Activated T-cell treated with anti-CD3 and anti-CD28 coated beads, Interleukin-2, amount 50 U/mL, for 4 hours (primary cell): ENCODE measurements around the gene SLC44A5. TPM values are rescaled to one million over a fixed set of nuclear protein-coding genes. Genes with fewer than 3 reads are reported as not detected.
"Not testable (repeated sequence)": the region's sequence is repeated elsewhere in the genome, so short reads cannot be mapped to it uniquely, and the experiment has no call there.

ENCODE experiments used
- ATAC-seq, 2 donors: fragments of 200-7000 bp; cut with Tn5 transposase; one replicate each; pipeline ENCODE4 v1.10.0; 2021
- DNase-seq: peaks from one replicate; pipeline ENCODE4 v3.0.0-alpha.2; 2020
- H3K27me3 Mint-ChIP-seq: one replicate; pipeline ENCODE4 v1.8.0; 2021; ENCODE audit warnings: low read depth, mixed read lengths
- H3K36me3 Mint-ChIP-seq: one replicate; pipeline ENCODE4 v1.8.0; 2022; ENCODE audit warnings: mixed read lengths; ENCODE audit not compliant: insufficient read depth
- H3K4me1 Mint-ChIP-seq: one replicate; pipeline ENCODE4 v1.8.0; 2021; ENCODE audit warnings: low read depth, mixed read lengths
- H3K4me3 Mint-ChIP-seq: one replicate; pipeline ENCODE4 v1.8.0; 2021; ENCODE audit warnings: mild to moderate bottlenecking, moderate library complexity, mixed read lengths
- H3K9me3 Mint-ChIP-seq: one replicate; pipeline ENCODE4 v1.8.0; 2021; ENCODE audit warnings: mixed read lengths
- total RNA-seq, 3 donors: library from RNA; stranded (reverse); gene quantifications; one replicate each; pipeline ENCODE4 v1.2.1, GENCODE V29; 2021

The SLC44A5 gene
- total RNA-seq, 3 donors from 2014 or later: 0.16 TPM; not detected in 2

DNA sequence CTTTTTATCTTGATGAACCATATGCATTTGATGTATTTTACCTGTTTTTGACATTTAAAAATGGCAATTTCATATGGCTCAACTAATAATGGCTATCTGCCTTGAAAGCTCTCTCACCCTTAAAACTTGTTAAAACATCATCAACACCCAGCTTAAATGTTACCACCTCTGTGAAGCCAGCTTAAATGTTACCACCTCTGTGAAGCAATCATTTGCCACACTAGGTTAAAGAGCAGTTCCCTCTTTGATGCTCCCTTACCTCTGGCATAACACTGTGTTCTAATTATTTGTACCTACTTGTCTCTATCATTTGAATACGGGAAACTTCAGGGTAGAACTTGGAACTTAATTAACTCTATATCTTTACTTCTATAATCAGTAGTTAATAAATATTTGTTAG lies 294.7 kb downstream of the SLC44A5 start:
- DNase-seq: no peak
- Mint-ChIP-seq H3K36me3 (no peaks in the 10 kb centered on the region), H3K9me3 (no peaks in the 10 kb centered on the region), H3K27me3 (no peaks in the 10 kb centered on the region), H3K4me1 (no peaks in the 10 kb centered on the region), H3K4me3 (no peak overlapping the region)
- no peak for ATAC-seq

DNA sequence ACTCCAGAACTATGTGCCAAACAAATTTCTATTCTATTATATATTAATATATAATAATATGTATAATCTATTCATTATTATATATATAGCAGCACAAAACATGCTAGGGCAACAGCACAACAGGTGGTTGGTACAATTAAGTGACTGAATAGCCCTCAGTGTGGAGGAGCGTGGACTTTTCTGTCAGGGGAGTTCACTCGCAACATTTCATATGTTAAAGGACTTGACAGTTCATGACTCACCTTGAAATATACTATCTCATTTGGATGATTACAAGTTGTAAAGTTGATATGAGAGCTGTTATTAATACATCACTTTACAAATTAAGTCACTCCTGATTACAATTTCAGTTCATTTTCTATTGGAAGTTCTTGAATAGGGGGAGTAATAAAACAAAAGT lies 298.3 kb downstream of the SLC44A5 start:
- Mint-ChIP-seq H3K36me3 (no peaks in the 10 kb centered on the region), H3K4me3 (no peak overlapping the region), H3K27me3 (no peaks in the 10 kb centered on the region), H3K4me1 (peaks cover 2% of the 10 kb centered on the region), H3K9me3 (no peaks in the 10 kb centered on the region)
- ATAC-seq: no peak
- DNase-seq: no peak

DNA sequence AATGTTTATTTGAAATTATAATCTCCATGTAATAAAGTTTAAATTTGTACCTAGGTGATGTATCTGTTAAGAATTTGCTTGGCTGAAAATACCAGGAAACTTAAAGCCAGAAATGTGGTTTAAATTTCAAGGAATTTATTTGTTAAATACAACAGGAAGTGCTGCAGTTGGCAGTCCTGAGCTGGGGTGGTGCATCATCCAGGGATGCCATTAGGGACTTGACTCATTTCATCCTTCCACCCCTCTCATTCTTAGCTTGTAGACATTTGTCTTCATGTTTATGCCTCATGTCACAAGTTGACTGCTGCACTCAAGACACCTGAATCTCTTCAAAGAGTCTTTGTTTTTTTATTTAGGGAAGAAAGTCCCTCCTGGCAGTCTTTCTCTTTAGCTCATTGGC lies 300.8 kb downstream of the SLC44A5 start:
- Mint-ChIP-seq H3K27me3 (no peaks in the 10 kb centered on the region), H3K36me3 (no peaks in the 10 kb centered on the region), H3K9me3 (no peaks in the 10 kb centered on the region), H3K4me1 (peaks cover 2% of the 10 kb centered on the region), H3K4me3 (no peak overlapping the region)
- ATAC-seq (no peak), DNase-seq (no peak)

DNA sequence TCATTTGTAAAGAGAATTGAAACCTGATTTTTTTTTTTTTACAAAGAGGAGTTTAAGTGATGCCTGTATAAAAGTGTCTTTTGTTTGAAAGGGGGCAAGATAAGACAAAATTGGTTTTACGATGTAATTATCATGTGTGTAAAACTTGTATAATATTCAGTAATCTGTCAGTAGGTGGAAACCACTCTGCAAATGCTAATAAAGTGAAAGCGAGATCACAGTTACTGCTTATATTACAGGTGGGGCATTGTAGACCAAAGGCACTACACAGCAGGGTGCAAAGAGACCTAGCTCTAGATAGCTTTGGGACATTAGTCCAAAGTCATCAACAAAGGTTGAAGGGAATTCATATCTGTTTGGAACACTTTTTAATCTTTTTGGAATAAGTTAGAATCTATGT lies 302.5 kb downstream of the SLC44A5 start:
- DNase-seq: no peak
- Mint-ChIP-seq H3K9me3 (no peaks in the 10 kb centered on the region), H3K4me1 (peaks cover 2% of the 10 kb centered on the region), H3K4me3 (no peak overlapping the region), H3K27me3 (no peaks in the 10 kb centered on the region), H3K36me3 (no peaks in the 10 kb centered on the region)
- ATAC-seq: no peak

DNA sequence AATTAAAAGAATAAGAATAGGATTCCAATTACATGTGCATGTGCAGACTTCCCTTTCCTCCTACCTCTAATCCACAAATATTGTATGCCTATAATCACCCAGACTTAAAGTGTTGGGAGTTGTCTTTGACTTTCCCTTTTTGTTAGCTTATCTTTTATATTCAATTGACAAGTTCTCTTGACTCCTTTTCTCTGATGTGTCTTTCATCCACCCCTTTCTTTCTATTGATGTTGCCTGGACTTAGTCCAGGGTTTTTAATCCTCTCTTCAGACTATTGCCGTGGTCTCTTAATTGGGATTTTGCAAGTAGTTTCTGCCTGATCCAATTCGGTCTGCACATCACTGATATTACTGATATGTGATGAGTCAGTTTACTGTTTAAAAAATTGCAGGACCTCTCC lies 305.9 kb downstream of the SLC44A5 start:
- H3K4me1 Mint-ChIP-seq: no peaks in the 10 kb centered on the region
- H3K4me3 Mint-ChIP-seq: no peak overlapping the region
- DNase-seq (no peak), ATAC-seq (no peak)
- no peaks in the 10 kb centered on the region for H3K36me3 Mint-ChIP-seq
- no peaks in the 10 kb centered on the region for H3K27me3 Mint-ChIP-seq
- no peaks in the 10 kb centered on the region for H3K9me3 Mint-ChIP-seq

DNA sequence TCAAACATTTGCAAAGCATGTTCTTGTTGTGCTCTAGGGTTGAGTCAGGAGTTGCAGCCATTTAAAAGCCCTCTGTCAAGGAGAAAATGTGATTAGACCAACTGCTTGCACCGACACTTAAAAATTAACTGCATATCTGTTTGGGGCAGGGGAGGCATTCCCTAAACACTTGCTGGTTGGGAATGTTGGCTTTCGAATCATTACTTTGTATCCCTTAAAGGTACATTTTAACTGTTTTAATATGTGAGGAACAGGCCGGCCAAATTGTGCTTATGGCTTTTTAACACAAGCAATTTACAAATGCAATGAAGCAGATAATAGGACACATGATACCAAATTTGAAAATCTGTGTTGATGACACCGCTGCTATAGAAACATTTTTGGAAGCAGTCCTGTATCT lies 317.6 kb downstream of the SLC44A5 start:
- no peaks in the 10 kb centered on the region for H3K27me3 Mint-ChIP-seq
- H3K4me3 Mint-ChIP-seq: no peak overlapping the region
- H3K4me1 Mint-ChIP-seq: no peaks in the 10 kb centered on the region
- peaks cover 3% of the 10 kb centered on the region for H3K9me3 Mint-ChIP-seq
- ATAC-seq: no peak
- no peak for DNase-seq
- peaks cover 2% of the 10 kb centered on the region for H3K36me3 Mint-ChIP-seq

DNA sequence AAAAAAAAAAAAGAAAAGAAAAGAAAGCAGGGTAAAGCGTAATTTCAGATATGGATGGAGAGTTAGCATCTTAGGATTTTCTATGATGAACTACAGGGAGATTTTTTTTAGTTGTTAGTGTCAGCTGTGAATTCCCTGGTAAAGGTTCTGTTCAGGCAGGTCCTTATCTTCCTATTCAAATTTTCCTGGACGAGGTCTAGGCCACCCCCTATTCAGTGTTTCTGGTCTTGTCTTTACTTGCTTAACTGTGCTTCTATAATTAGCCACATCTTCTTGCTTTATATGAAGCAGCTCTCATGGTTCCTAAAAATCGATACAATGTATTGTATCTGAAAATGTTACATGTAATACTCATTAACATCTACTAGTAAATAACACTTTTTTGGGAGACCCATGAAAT lies 318.9 kb downstream of the SLC44A5 start:
- H3K9me3 Mint-ChIP-seq: peaks cover 8% of the 10 kb centered on the region
- H3K4me3 Mint-ChIP-seq: no peak overlapping the region
- no peak for ATAC-seq
- H3K27me3 Mint-ChIP-seq: no peaks in the 10 kb centered on the region
- no peak for DNase-seq
- H3K4me1 Mint-ChIP-seq: no peaks in the 10 kb centered on the region
- H3K36me3 Mint-ChIP-seq: peaks cover 2% of the 10 kb centered on the region

DNA sequence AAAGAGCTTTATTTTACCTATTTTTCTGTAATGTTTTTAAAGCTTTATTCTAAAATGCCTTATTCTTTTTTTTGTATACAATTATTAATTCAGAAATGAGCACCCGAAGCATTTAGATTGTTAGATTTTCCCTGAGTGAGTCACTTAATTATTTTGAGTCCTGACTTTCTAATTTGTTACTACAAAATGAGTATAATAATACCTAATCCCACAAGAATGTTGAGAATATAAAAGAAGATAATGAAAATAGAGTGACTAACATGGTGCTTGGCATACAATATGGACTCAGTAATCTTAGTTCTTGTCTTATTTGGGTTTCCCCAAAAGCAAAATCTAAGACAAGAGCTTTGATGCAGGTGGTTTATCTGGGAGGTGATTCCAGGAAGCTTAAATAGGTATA lies 334.5 kb downstream of the SLC44A5 start:
- Mint-ChIP-seq H3K4me1 (no peaks in the 10 kb centered on the region), H3K9me3 (no peaks in the 10 kb centered on the region), H3K27me3 (no peaks in the 10 kb centered on the region), H3K36me3 (no peaks in the 10 kb centered on the region), H3K4me3 (no peak overlapping the region)
- ATAC-seq (no peak), DNase-seq (no peak)

DNA sequence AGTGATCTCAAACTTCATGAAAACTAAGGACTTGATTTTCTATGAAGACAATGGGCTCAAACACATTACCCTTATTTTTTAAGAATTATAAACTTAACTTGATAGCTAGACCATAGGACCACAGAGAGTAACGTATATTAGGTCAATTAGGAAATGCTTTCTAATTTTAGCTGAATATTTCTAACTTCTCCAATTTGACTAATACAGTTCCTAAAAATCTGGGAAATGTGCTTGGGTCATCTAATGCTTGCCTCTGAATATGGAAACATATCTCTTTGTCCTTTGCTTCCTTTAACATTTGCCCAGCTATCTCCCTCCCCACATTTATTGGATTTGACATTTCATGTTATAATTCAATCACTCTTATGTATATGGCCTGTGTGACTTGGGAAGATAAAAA lies 335.3 kb downstream of the SLC44A5 start:
- no peak for DNase-seq
- ATAC-seq: no peak
- no peaks in the 10 kb centered on the region for H3K27me3 Mint-ChIP-seq
- H3K4me1 Mint-ChIP-seq: no peaks in the 10 kb centered on the region
- no peaks in the 10 kb centered on the region for H3K36me3 Mint-ChIP-seq
- no peak overlapping the region for H3K4me3 Mint-ChIP-seq
- H3K9me3 Mint-ChIP-seq: no peaks in the 10 kb centered on the region

DNA sequence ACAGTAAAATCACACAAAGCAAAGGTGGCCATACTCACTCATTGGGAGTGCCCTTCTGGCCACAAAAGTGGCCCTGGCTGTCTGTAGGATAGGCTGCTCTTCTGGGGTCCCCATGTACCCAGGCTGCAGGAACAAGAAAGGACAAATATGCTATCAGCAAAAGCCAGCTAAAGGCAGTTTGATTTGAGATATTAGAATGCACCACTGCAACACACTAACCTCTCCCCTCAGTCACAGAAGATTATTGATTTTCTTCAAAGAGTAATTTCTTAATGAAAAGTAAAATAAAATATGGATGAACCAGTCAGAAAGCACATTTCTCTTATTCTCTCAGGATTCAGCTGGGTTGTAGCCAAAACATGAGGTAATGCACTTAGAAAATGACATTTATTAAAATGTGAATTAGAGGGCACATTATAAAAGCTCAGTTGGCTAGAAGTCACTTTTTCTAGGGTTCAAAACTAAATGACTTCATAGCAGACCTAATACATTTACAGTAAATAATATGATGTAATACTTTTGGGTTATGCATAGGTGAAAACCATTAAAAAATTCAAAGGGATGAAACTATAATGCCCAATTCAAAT lies 335.9 kb downstream of the SLC44A5 start:
- no peak for ATAC-seq
- Mint-ChIP-seq H3K36me3 (no peaks in the 10 kb centered on the region), H3K4me3 (no peak overlapping the region), H3K9me3 (no peaks in the 10 kb centered on the region), H3K27me3 (no peaks in the 10 kb centered on the region), H3K4me1 (no peaks in the 10 kb centered on the region)
- no peak for DNase-seq

DNA sequence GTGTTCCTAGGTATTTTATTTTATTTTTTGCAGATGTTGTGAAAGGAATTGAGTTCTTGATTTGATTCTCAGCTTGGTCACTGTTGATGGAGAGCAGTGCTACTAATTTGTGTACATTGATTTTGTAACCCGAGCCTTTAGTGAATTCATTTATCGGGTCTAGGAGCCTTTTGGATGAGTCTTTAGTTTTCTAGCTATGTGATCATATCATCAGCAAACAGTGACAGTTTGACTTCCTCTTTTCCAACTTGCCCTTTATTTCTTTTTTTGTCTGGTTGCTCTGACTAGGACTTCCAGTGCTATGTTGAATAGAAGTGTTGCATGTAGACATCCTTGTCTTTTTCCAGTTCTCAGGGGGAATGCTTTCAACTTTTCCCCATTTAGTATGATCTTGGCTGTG lies 337.8 kb downstream of the SLC44A5 start:
- Mint-ChIP-seq H3K4me1 (no peaks in the 10 kb centered on the region), H3K27me3 (no peaks in the 10 kb centered on the region), H3K9me3 (no peaks in the 10 kb centered on the region), H3K36me3 (no peaks in the 10 kb centered on the region), H3K4me3 (no peak overlapping the region)
- ATAC-seq (no peak), DNase-seq (no peak)

DNA sequence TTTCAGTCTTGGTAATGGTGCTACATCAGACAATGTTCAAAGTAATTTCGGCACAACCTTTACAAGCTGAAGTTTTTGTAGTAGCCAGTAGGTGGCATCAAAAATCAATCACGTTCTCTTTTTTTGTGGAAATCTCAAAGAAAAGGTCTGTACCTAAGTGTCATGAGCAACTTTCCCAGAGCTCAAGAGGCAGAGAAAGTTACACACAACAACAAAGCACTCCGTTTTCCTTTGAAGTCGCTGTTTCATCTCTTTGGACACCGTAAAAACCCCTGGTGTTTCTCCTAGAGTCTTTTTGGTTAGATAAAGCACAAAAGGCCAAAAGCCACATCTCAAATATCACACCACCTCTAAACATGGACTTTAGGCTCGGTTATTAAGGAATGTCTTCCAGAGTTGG lies 345.1 kb downstream of the SLC44A5 start:
- Mint-ChIP-seq H3K27me3 (no peaks in the 10 kb centered on the region), H3K4me1 (no peaks in the 10 kb centered on the region), H3K9me3 (no peaks in the 10 kb centered on the region), H3K4me3 (no peak overlapping the region), H3K36me3 (no peaks in the 10 kb centered on the region)
- ATAC-seq (no peak), DNase-seq (no peak)

DNA sequence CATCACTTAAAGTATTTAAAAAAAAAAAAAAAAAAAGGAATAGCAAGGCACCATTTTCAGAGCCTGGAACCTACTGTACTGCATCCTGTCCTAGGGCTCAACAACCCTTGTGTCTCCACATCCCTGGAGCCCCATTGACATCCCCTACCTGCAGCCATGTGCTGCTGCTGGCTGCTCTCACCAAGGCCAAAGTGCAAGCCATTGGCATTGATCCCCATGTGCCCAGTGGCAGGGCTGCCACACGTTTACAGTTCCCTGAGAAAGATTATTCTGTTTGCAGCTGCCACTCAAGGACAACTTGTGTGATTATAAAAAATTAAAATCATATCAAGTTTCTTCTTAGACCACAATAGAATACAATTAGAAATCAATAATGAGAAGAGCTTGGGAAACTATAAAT lies 346.8 kb downstream of the SLC44A5 start:
- H3K36me3 Mint-ChIP-seq: no peaks in the 10 kb centered on the region
- no peaks in the 10 kb centered on the region for H3K4me1 Mint-ChIP-seq
- H3K4me3 Mint-ChIP-seq: no peak overlapping the region
- H3K27me3 Mint-ChIP-seq: no peaks in the 10 kb centered on the region
- no peaks in the 10 kb centered on the region for H3K9me3 Mint-ChIP-seq
- DNase-seq: no peak
- no peak for ATAC-seq

DNA sequence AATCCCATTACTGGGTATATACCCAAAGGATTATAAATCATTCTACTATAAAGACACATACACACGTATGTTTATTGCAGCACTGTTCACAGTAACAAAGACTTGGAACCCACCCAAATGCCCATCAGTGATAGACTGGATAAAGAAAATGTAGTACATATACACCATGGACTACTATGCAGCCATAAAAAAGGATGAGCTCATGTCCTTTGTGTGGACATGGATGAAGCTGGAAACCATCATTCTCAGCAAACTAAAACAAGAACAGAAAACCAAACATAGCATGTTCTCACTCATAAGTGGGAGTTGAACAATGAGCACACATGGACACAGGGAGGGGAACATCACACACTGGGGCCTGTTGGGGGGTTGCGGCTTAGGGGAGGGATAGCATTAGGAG lies 347.3 kb downstream of the SLC44A5 start:
- H3K9me3 Mint-ChIP-seq, H3K27me3 Mint-ChIP-seq, ATAC-seq, H3K4me1 Mint-ChIP-seq, DNase-seq, H3K4me3 Mint-ChIP-seq, H3K36me3 Mint-ChIP-seq: not testable (repeated sequence)

DNA sequence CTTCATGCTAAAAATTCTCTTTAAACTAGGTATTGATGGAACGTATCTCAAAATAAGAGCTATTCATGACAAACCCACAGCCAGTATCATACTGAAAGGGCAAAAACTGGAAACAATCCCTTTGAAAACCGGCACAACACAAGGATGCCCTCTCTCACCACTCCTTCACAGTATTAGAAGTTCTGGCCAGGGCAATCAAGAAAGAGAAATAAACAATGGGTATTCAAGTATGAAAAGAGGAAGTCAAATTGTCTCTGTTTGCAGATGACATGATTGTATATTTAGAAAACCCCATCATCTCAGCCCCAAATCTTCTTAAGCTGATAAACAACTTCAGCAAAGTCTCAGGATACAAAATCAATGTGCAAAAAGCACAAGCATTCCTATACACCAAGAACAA lies 349.0 kb downstream of the SLC44A5 start:
- not testable (repeated sequence) for DNase-seq, H3K27me3 Mint-ChIP-seq, H3K4me3 Mint-ChIP-seq, ATAC-seq, H3K36me3 Mint-ChIP-seq, H3K9me3 Mint-ChIP-seq, H3K4me1 Mint-ChIP-seq

DNA sequence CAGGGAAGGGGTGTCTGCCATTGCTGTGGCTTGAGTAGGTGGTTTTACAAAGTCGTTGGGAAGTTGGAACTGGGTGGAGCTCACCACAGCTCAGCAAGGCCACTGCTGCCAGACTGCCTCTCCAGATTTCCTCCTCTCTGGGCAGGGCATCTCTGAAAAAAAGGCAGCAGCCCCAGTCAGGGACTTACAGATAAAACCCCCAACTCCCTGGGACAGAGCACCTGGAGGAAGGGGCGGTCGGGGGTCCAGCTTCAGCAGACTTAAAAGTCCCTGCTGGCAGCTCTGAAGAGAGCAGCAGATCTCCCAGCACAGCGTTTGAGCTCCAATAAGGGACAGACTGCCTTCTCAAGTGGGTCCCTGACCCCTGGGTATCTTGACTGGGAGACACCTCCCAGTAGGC lies 352.6 kb downstream of the SLC44A5 start:
- Mint-ChIP-seq H3K4me3 (no peak overlapping the region), H3K4me1 (no peaks in the 10 kb centered on the region), H3K9me3 (no peaks in the 10 kb centered on the region), H3K36me3 (no peaks in the 10 kb centered on the region), H3K27me3 (no peaks in the 10 kb centered on the region)
- ATAC-seq (no peak), DNase-seq (no peak)
